MM.1S (cell line): ENCODE results near the gene CAPN11.

ENCODE experiments used
- DNase-seq: peaks from one replicate; pipeline ENCODE4 v3.0.0-alpha.2; 2015
- H2AFZ ChIP-seq: fragments of 300-600 bp; sonication (generic); 2 replicates; pipeline ENCODE4 v1.6.0; 2016; ENCODE audit warnings: antibody characterized with exemption, low read length
- H3F3A ChIP-seq: fragments of 300-600 bp; sonication (generic); 2 replicates; pipeline ENCODE4 v1.6.1; 2016; ENCODE audit warnings: mild to moderate bottlenecking, antibody characterized with exemption, low read length, moderate library complexity, mixed read lengths; ENCODE audit not compliant: insufficient read depth
- H3K27ac ChIP-seq: fragments of 300-600 bp; sonication (generic); 2 replicates; pipeline ENCODE4 v1.5.1; 2016; ENCODE audit warnings: mild to moderate bottlenecking, low read length
- H3K27me3 ChIP-seq: fragments of 300-600 bp; sonication (generic); replicated peaks from 2 replicates; pipeline ENCODE4 v1.6.0; 2016; ENCODE audit warnings: low read length; ENCODE audit not compliant: insufficient read depth
- H3K36me3 ChIP-seq: fragments of 300-600 bp; sonication (generic); replicated peaks from 2 replicates; pipeline ENCODE4 v1.6.1; 2016; ENCODE audit warnings: mild to moderate bottlenecking, low read length, mixed read lengths; ENCODE audit not compliant: insufficient read depth
- H3K4me1 ChIP-seq: fragments of 300-600 bp; sonication (generic); 2 replicates; pipeline ENCODE4 v1.6.1; 2016; ENCODE audit warnings: low read length, mixed read lengths
- H3K4me2 ChIP-seq: fragments of 300-600 bp; sonication (generic); 2 replicates; pipeline ENCODE4 v1.6.0; 2016; ENCODE audit warnings: low read depth, low read length
- H3K4me3 ChIP-seq: fragments of 300-600 bp; sonication (generic); 2 replicates; pipeline ENCODE4 v1.5.1; 2016; ENCODE audit warnings: low read length, mixed read lengths
- H3K79me2 ChIP-seq: fragments of 300-600 bp; sonication (generic); 2 replicates; pipeline ENCODE4 v1.6.1; 2016; ENCODE audit warnings: mixed run types, low read length, mixed read lengths
- H3K9ac ChIP-seq: fragments of 300-600 bp; sonication (generic); 2 replicates; pipeline ENCODE4 v1.6.1; 2016; ENCODE audit warnings: low read length, mixed read lengths
- H3K9me2 ChIP-seq: fragments of 300-600 bp; sonication (generic); replicated peaks from 2 replicates; pipeline ENCODE4 v1.6.1; 2016; ENCODE audit warnings: mild to moderate bottlenecking, low read length, mixed read lengths; ENCODE audit not compliant: insufficient read depth
- H3K9me3 ChIP-seq: fragments of 300-600 bp; sonication (generic); replicated peaks from 2 replicates; pipeline ENCODE4 v1.6.1; 2016; ENCODE audit warnings: mild to moderate bottlenecking, low read length, mixed read lengths; ENCODE audit not compliant: insufficient read depth
- H4K20me1 ChIP-seq: fragments of 300-600 bp; sonication (generic); 2 replicates; pipeline ENCODE4 v1.6.1; 2016; ENCODE audit warnings: mild to moderate bottlenecking, low read length, moderate library complexity, mixed read lengths; ENCODE audit not compliant: insufficient read depth
- CTCF ChIP-seq: fragments of 300-600 bp; sonication (generic); IDR thresholded peaks from 2 replicates; pipeline ENCODE4 v1.5.1; 2016; ENCODE audit warnings: antibody characterized with exemption, low read length, mixed read lengths
- EZH2 ChIP-seq: fragments of 300-600 bp; sonication (generic); optimal IDR thresholded peaks from 2 replicates; pipeline ENCODE3; 2017; ENCODE audit warnings: low read depth, mild to moderate bottlenecking, antibody characterized with exemption, low read length, mixed read lengths
- EZH2phosphoT487 ChIP-seq: fragments of 300-600 bp; sonication (generic); IDR thresholded peaks from 2 replicates; pipeline ENCODE4 v1.6.1; 2018; ENCODE audit warnings: antibody characterized with exemption, low read length

The CAPN11 gene

GRCh38 chr6:44232676-44233566 is 74.3 kb downstream of the CAPN11 start:
- Histone ChIP-seq H3K9me2 (no peaks in the 10 kb centered on the region), H3K4me1 (peaks cover 5% of the 10 kb centered on the region), H3K4me2 (no peak overlapping the region), H2AFZ (no peak overlapping the region), H3K36me3 (no peaks in the 10 kb centered on the region; the same call in 1 of the 2 replicates), H4K20me1 (no peaks in the 10 kb centered on the region), H3K9me3 (no peaks in the 10 kb centered on the region), H3K27ac (no peak overlapping the region), H3K9ac (no peak overlapping the region), H3K79me2 (0 out of 2 replicates have a peak, but pooled peaks cover 3% of the 10 kb centered on the region), H3F3A (0 out of 2 replicates have a peak, but pooled peaks cover 7% of the 10 kb centered on the region), H3K4me3 (no peak overlapping the region), H3K27me3 (no peaks in the 10 kb centered on the region)
- DNase-seq = no peak
- TF ChIP-seq EZH2 = no peak
- TF ChIP-seq CTCF = no peak
- no peak for TF ChIP-seq EZH2phosphoT487

GRCh38 chr6:44233567-44234100 is 75.0 kb downstream of the CAPN11 start:
- Histone ChIP-seq H3F3A (0 out of 2 replicates have a peak, but pooled peaks cover 7% of the 10 kb centered on the region), H3K4me3 (no peak overlapping the region), H3K27ac (no peak overlapping the region), H3K9me3 (no peaks in the 10 kb centered on the region), H3K9ac (no peak overlapping the region), H3K36me3 (no peaks in the 10 kb centered on the region; the same call in 1 of the 2 replicates), H3K4me2 (no peak overlapping the region), H3K9me2 (no peaks in the 10 kb centered on the region), H3K27me3 (no peaks in the 10 kb centered on the region), H3K79me2 (no peaks in the 10 kb centered on the region), H2AFZ (no peak overlapping the region), H3K4me1 (peaks cover 5% of the 10 kb centered on the region), H4K20me1 (no peaks in the 10 kb centered on the region)
- TF ChIP-seq EZH2 = no peak
- no peak for TF ChIP-seq CTCF
- no peak for TF ChIP-seq EZH2phosphoT487
- no peak for DNase-seq
